ENCODE measurements around the gene FILIP1L.

DNA sequence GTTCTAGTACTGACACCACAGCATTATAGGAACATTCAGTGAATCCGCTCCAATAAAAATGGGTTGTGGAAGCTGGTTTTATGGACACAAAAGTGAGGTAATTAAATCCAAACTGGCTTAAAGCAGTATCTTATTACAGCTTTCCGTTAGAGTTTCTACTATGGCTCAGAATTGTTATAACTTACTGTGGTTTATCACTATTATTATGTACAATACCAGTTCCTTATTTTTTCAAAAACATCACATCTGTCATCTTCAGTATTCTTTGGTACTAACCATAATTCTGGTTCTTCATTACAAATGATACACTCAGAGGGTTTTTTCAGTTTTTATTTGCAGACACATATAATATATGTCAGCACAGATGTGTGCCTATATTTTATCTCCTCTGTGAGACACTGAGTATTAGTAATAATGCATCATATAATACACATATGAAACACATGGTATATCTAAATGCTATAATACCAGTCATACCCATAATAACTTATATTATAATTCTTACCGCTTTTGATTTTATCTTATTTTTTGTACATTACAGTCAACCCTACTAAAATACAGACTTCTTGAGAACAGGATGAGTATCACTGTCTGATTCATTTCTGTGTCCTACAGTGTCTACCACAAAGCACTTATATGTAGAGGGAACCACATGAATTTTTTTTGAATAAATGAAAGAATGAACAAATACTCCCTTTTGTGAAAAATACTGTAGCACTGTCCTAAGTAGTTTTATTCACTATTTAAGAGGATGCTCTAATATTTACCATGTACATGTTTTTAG lies 257.7 kb downstream of the FILIP1L start:
- TF ChIP-seq REST (IDR thresholded peaks at IDR 0.05; ENCODE audit: insufficient read depth in 1 of 2, low read depth in 2 of 2, low read length in 2 of 2), result no peak
- TF ChIP-seq SIN3A (IDR thresholded peaks at IDR 0.05; ENCODE audit: borderline replicate concordance, insufficient read depth, low read length), result no peak
